Stimulated activated CD8-positive, alpha-beta memory T cell treated with anti-CD3 and anti-CD28 coated beads, Interleukin-4, amount 100 ng/mL, for 4 hours (primary cell): Measurements from ENCODE around the gene ABHD17A.

Experiments used
- DNase-seq, 2 donors: peaks; one replicate each; pipeline ENCODE4 v3.0.0-alpha.2; 2020; ENCODE audit warnings: low read depth in 2 of 2, low spot score in 1 of 2

The ABHD17A gene

GRCh38 chr19:1885398-1886119 lies at the start of gene ABHD17A:
TSS of gene ABHD17A (minus strand) at chr19:1885496. CDS start at chr19:1881566, 3,930 bp downstream.
- peak; percentile 89 to 93 for DNase-seq

DNA sequence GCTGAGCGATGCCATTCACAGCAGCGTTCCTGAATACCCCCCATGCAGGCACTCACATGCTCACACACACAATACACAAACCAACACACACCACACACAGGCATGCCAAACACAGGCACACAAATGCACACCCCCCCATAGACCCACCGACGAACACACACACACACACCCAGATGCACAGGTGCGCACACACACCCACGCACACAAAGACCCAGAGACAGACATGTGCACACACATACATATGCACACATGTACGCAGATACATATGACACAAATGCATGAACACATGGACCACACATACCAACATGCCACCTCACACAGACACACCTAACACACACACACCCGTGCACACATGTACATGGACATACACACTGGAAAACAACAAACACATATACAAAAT lies 48.6 kb upstream of the ABHD17A start:
- no peak for DNase-seq

GRCh38 chr19:1933244-1933643 lies 47.9 kb upstream of the ABHD17A start:
- DNase-seq: no peak

DNA sequence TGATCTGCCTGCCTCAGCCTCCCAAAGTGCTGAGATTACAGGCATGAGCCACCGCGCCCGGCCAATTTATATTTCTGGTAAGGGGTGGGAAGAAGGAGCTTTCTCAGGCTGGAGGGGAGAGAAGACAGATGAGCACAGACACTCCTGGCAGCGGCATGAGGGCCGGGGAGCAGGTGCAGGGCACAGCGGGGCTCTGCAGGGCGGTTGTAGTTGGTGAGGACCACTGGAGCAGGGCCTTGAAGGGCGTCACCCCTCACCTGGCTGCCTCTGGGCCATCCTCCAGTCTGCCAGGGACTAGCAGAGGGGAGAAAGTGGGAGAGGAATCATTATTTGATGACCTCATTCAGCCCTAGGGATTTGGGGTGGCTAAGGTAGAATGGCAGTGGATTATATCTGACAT lies 47.1 kb upstream of the ABHD17A start:
- no peak for DNase-seq

DNA sequence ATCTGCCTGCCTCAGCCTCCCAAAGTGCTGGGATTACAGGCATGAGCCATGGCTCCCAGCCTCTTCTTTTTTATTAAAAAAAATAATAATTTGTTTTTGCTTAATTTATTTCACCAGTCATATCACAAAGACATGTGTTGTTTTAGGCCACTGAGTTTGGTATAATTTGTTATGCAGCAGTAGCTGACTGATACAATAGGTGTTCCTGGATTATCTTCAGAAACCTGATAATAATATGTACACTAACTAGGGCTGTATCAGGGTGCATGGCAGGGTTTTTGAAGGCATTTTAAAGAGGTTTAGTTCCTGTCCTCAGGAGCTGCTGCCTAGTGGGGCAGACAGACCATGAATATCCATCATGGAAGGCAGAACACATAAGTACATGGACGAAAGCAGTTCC lies 46.1 kb upstream of the ABHD17A start:
- DNase-seq: no peak

DNA sequence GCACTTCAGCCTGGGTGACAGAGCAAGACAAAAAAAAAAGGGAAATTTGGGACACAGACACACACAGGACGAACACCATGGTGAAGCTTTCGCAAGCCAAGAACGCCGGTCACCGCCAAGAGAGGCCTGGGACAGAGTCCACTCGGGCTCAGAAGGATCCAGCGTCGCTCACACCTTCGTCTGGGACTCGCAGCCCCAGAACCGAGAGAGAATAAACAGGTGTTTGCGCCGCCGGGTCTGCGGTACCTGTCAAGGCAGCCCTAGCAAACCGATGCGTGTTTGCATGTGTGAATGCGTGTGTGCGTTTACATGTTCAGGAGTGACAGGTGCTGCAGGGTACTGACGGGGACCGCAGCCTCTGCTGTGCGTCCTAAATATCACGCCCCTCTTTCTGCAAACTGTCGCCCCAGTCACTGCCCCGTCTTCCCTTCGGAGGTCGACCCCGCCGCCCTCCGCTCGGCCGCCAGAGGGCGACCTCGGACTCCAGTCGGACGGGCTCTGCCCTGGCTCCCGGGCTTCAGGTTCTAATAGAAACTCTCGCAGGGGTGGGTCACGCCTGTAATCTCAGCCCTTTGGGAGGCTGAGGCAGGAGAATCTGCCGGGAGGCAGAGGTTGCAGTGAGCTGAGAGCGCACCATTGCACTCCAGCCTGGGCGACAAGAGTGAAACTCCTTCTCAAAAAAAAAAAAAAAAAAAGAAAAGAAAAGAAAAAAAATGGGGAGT lies 43.9 kb upstream of the ABHD17A start:
- DNase-seq: peak; percentile 63 to 65

DNA sequence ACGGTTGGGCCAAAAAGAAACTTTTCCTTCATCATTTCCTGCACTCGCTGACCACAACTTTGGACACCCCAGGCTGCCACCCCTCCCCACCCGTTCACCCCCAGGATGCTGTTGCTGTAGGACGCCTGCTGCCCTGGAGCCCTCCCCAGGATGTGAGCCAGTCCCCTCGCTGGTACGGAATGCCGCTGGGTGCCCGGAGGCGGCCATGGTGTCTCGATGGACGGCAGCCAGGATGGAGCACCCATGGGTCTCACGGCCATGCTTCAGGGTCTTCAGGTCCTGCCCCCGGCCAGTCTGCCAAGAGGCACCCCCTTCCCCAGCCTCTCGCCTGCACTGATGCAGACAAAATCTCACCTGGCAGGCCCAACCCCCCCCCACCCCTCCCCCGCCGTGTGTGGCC lies 40.2 kb upstream of the ABHD17A start:
- DNase-seq: no peak

- DNase-seq: no peak
Measured at GRCh38 chr19:1924320-1924961, 39.1 kb upstream of the ABHD17A start.

DNA sequence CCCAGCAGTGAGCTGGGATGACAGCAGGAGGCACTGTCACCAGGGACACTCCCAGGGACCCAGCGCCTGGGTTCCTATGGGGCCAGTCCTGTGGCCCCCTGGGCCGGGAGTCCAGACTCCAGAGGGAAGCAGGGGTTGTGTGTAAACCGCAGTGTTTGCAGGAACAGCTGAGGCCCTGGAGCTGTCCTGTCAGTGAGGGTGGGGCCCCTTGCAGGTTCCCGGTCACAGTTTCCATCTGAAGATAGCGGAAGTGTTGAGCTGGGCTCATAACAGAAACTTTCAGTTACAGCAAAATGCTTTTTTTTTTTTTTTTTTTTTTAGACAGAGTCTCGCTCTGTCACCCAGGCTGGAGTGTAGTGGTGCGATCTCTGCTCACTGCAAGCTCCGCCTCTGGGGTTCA lies 38.0 kb upstream of the ABHD17A start:
- DNase-seq: no peak

DNA sequence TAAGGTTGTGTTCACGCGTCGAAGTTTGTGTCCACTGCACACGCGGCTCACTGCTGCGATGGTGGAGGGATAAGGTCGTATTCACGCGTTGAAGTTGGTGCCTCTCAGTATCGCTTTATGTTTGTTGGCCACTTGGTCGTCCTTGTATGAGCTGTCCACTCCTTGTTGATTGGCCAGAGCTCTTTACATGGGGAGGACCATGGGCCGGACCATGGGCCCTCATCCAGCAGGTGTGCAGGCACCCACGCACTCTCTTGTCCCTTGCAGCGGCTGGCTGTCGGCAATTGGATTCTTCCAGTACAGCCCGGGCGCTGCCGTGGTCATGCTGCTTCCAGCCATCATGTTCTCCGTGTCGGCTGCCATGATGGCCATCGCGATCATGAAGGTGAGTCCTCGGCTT lies 37.5 kb upstream of the ABHD17A start:
- DNase-seq: no peak

DNA sequence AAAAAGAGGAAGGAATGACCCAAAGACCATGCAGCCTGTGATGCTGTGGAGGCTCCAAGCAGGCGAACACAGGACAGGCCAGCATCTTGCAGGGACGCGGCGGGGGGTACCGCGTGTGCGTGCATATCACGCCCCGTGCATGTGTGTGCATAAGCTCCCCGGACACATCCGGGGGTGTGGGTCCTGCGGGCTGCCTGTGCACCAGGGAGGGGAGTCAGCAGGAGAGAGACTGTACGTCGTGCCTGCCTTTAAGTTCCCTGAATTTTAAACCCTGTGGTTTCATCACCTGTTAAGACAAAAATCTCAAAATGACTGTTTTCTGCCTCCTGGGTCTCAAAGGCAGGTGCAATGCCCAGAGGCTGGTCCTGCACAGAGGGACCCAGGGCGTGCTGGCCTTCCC lies 36.5 kb upstream of the ABHD17A start:
- DNase-seq: no peak

DNA sequence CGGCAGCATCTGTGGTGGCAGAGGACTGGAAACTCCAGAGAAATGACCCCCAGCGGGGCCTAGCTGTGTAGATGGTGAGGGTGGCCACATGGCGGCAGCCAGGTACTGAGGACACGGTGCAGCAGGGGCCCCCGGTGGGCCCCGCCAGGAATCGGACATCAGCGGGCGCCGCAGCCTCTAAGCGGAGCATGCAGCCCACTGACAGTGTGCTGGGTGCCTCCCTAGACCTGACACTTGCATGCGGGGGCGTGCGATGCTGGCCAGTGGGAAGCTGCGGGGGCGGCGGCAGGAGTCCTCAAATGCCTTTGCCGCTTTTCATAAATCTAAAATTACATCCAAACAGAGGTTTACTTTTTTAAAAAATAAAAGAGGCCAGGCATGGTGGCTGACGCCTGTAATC lies 36.0 kb upstream of the ABHD17A start:
- no peak for DNase-seq

- DNase-seq: no peak
Measured at GRCh38 chr19:1920644-1921043, 35.3 kb upstream of the ABHD17A start.

DNA sequence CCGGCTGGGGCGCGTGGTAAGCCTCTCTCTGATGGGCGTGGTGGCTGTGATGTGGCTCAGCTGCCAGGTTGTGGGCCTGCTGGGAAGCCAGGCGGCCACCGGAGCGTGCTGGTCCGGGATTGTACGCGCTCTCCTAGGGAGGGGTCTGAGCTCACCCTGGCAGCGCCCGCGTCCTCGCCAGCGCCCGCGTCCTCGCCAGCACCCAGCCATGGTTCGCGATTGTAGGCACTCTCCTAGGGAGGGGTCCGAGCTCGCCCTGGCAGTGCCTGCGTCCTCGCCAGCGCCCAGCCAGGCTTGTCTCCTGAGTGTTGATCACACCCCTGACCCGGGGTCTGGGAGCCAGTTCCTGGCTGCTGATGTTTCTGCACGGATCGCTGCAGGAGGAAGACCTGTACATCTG lies 33.7 kb upstream of the ABHD17A start:
- no peak for DNase-seq

GRCh38 chr19:1917926-1918325 lies 32.6 kb upstream of the ABHD17A start:
- no peak for DNase-seq

GRCh38 chr19:1917146-1917545 lies 31.9 kb upstream of the ABHD17A start:
- no peak for DNase-seq

DNA sequence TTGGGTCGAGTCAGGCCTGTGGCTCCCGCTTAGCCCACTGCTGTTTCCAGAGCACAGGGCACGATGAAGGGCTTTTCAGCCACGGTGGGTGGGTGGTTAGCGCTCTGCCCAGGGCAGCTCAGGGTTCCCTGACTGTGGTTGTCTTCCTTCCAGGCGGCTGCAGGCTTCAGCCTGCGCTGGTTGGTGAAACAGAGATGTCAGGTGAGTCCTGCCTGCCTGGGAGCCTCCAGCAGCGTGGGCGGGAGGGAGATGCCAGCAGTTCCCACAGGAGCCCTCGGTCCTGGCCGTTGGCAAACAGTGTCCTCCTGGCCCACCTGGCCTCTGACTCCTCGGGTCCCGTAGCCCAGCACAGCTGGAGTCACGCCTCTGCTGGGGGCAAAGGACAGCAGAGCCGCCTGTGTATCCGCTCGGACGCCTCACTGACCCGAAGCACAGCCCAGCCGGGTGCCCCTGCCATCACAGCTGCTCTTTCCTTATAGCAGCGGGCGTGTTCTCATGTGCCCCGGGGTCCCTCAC lies 29.6 kb upstream of the ABHD17A start:
- no peak for DNase-seq

DNA sequence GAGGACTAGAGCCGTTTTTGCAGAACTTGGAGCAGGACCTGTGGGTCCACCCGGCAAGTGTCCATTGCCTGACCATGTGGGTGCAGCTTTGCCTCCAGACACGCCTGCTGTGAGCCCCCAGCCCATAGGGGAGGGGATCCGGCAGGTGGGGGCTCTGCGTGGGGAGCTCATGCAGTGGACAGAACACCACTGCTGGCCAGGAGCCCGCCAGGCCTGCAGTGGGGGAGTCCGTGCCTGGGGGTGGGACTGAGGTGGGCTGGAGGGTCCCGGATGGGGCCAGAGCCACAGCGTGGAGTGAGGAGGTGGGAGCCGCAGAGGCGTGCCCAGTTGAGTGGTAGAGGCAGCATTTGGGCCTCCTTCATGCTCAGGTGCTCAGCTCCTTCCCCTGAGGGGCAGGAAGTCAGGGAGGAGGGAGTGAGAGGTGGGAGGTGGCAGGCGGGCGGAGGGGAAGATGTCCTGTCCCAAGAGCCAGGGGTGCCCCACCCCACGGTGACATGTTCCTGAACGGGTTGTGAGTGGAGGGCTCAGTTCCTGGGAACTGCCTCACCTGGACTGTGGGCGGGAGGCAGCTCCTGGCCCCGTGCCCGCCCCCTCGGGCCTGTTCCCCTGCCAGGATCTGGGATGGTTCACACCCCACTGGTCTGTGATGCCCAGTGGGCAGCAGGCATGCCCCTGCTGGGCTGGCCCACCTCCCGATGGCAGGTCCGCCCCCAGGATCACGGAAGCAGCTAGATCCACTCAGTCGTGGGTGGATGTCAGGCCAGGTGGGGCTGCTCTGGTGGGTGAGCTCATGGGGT lies 28.7 kb upstream of the ABHD17A start:
- DNase-seq: no peak

- no peak for DNase-seq
Measured at GRCh38 chr19:1912760-1913505, 27.6 kb upstream of the ABHD17A start.

DNA sequence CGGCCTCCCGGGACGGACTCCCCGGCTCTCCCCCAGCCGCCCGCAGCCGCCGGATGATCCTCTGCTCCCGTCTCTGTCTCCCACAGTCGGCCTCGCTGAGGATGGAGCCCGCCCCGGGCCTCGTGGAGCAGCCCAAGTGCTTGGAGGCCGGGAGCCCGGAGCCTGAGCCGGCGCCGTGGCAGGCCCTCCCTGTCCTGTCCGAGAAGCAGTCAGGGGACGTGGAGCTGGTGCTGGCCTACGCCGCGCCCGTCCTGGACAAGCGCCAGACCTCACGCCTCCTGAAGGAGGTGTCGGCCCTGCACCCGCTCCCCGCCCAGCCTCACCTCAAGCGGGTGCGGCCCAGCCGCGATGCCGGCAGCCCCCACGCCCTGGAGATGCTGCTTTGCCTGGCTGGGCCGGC lies 26.7 kb upstream of the ABHD17A start:
- no peak for DNase-seq

DNA sequence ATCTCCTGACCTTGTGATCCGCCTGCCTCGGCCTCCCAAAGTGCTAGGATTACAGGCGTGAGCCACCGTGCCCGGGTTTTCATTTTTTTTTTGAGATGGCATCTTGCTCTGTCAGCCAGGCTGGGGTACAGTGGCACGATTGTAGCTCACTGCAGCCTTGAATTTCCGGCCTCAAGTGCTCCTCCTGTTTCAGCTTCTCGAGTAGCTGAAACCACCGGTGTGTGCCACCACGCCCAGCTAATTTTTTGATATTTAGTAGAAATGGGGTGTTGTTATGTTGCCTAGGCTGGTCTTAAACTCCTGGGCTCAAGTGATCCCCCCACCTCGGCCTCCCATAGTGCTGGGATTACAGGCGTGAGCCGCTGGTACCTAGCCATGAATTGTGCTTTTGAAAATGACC lies 25.8 kb upstream of the ABHD17A start:
- DNase-seq: no peak
